ENCODE measurements around the gene KIF16B.

Gene KIF16B

GRCh38 chr20:16500197-16500596 is 73.1 kb downstream of the KIF16B start:
- Histone ChIP-seq H2AFZ (ENCODE audit: low read depth, low read length) (no peak overlapping the region), H2BK15ac (ENCODE audit: low read depth, poor library complexity, severe bottlenecking) (no peak overlapping the region), H3K14ac (ENCODE audit: low read length in 2 of 2) (no peak overlapping the region), H3K4me3 (ENCODE audit: insufficient read depth in 1 of 2, low read depth in 1 of 2, low read length in 2 of 2) (no peak overlapping the region), H3K27ac (ENCODE audit: low read length, poor library complexity, severe bottlenecking) (no peak overlapping the region), H2BK5ac (ENCODE audit: low read depth, low read length, poor library complexity, severe bottlenecking) (no peak overlapping the region), H3K79me1 (replicated peaks; ENCODE audit: low read length, poor library complexity, severe bottlenecking) (no peaks in the 10 kb centered on the region), H3K18ac (ENCODE audit: low read depth in 1 of 2, low read length in 2 of 2) (no peak overlapping the region), H3K4ac (ENCODE audit: low read depth in 1 of 2, low read length in 2 of 2) (no peak overlapping the region), H3K27me3 (ENCODE audit: control insufficient read depth in 1 of 2, insufficient read depth in 1 of 2, low read length in 2 of 2) (no peaks in the 10 kb centered on the region), H3K9ac (ENCODE audit: low read length) (no peak overlapping the region), H3K23ac (ENCODE audit: low read length in 2 of 2) (no peak overlapping the region), H3K9me3 (ENCODE audit: control insufficient read depth, low read length) (no peaks in the 10 kb centered on the region), H2BK120ac (ENCODE audit: low read depth, low read length) (no peak overlapping the region), H2BK12ac (ENCODE audit: low read length in 2 of 2) (no peak overlapping the region), H3K4me2 (ENCODE audit: low read length, poor library complexity, severe bottlenecking) (no peak overlapping the region), H2AK5ac (ENCODE audit: low read length, severe bottlenecking) (no peak overlapping the region), H4K91ac (ENCODE audit: low read length) (no peak overlapping the region), H3K4me1 (ENCODE audit: control insufficient read depth, insufficient read depth, low read depth, low read length) (no peaks in the 10 kb centered on the region), H4K8ac (ENCODE audit: low read length) (no peak overlapping the region), H3K36me3 (ENCODE audit: control insufficient read depth in 1 of 2, insufficient read depth in 2 of 2, low read depth in 1 of 2, low read length in 2 of 2) (peaks cover 3 to 33% of the 10 kb centered on the region in 2 experiments)
- DNase-seq: no peak
- WGBS: 98% methylated on average over 2 of the region's 3 CpGs

DNA sequence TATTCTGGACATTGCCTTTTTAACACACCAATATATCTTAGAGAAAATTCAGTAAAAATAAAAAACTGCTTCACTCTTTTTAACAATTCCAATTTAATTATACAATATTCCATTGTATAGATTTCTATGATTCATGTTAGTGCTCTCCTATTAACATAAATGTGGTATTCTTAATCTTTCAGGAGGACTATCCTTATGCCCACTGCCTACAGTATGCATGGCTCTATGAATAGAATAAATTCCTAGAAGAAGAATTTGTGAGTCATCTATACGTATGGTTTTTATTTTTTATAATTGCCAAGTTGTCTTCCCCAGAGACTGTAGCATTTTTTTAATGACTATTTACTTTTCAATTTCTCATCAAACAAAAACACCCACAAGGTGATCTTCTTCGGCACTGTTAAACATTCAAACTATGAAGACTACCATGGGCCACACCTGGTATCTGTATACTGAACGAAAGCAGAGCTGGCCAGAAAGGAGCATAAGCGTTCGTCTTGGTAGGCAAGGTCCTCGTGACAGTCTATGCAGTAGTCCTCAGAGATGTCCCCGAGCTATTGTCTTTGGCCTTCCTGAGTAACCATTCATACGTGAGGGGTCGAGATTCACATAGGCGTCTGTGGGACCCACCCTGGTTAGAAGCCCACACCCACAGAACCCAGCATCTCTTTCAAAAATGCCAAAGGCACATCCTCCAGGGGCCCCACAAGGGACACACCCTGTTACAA is 74.6 kb downstream of the KIF16B start:
- Histone ChIP-seq H3K4me1 (ENCODE audit: control insufficient read depth, insufficient read depth, low read depth, low read length) (no peaks in the 10 kb centered on the region), H3K4me3 (ENCODE audit: insufficient read depth in 1 of 2, low read depth in 1 of 2, low read length in 2 of 2) (no peak overlapping the region), H3K18ac (ENCODE audit: low read depth in 1 of 2, low read length in 2 of 2) (no peak overlapping the region), H3K23ac (ENCODE audit: low read length in 2 of 2) (no peak overlapping the region), H4K8ac (ENCODE audit: low read length) (no peak overlapping the region), H2BK120ac (ENCODE audit: low read depth, low read length) (no peak overlapping the region), H3K79me1 (replicated peaks; ENCODE audit: low read length, poor library complexity, severe bottlenecking) (no peaks in the 10 kb centered on the region), H3K9ac (ENCODE audit: low read length) (no peak overlapping the region), H3K27me3 (ENCODE audit: control insufficient read depth in 1 of 2, insufficient read depth in 1 of 2, low read length in 2 of 2) (no peaks in the 10 kb centered on the region), H3K27ac (ENCODE audit: low read length, poor library complexity, severe bottlenecking) (no peak overlapping the region), H3K36me3 (ENCODE audit: control insufficient read depth in 1 of 2, insufficient read depth in 2 of 2, low read depth in 1 of 2, low read length in 2 of 2) (peaks cover 3 to 19% of the 10 kb centered on the region in 2 experiments), H3K4me2 (ENCODE audit: low read length, poor library complexity, severe bottlenecking) (no peak overlapping the region), H3K14ac (ENCODE audit: low read length in 2 of 2) (no peak overlapping the region), H4K91ac (ENCODE audit: low read length) (no peak overlapping the region), H3K9me3 (ENCODE audit: control insufficient read depth, low read length) (no peaks in the 10 kb centered on the region), H2AK5ac (ENCODE audit: low read length, severe bottlenecking) (no peak overlapping the region), H2AFZ (ENCODE audit: low read depth, low read length) (no peak overlapping the region), H2BK15ac (ENCODE audit: low read depth, poor library complexity, severe bottlenecking) (no peak overlapping the region), H3K4ac (ENCODE audit: low read depth in 1 of 2, low read length in 2 of 2) (no peak overlapping the region), H2BK5ac (ENCODE audit: low read depth, low read length, poor library complexity, severe bottlenecking) (no peak overlapping the region), H2BK12ac (ENCODE audit: low read length in 2 of 2) (no peak overlapping the region)
- WGBS: 97% methylated on average over 9 of the region's 10 CpGs
- DNase-seq: no peak

DNA sequence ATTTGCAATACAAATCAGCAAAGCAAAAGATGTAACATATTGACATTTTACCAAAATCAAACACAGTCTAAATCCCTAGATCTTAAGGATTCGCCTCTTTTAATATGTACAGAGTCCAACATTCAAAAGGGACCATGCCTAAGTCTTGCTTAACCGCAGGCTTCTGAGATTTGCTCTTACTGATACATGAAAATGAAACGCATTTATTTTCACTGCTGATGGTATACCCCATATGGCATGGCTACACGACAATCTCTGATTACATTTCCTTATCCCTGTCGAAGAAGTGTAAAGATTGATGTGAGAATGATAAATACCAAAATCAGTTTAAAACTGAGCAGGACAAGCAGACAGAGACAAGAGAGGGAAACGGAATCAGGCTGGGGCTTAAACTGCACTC is 75.4 kb downstream of the KIF16B start:
- Histone ChIP-seq H3K4me2 (ENCODE audit: low read length, poor library complexity, severe bottlenecking) (no peak overlapping the region), H3K9me3 (ENCODE audit: control insufficient read depth, low read length) (no peaks in the 10 kb centered on the region), H2AK5ac (ENCODE audit: low read length, severe bottlenecking) (no peak overlapping the region), H3K27ac (ENCODE audit: low read length, poor library complexity, severe bottlenecking) (no peak overlapping the region), H3K4me1 (ENCODE audit: control insufficient read depth, insufficient read depth, low read depth, low read length) (no peaks in the 10 kb centered on the region), H2AFZ (ENCODE audit: low read depth, low read length) (no peak overlapping the region), H3K4me3 (ENCODE audit: insufficient read depth in 1 of 2, low read depth in 1 of 2, low read length in 2 of 2) (no peak overlapping the region), H2BK120ac (ENCODE audit: low read depth, low read length) (no peak overlapping the region), H3K18ac (ENCODE audit: low read depth in 1 of 2, low read length in 2 of 2) (no peak overlapping the region), H2BK12ac (ENCODE audit: low read length in 2 of 2) (no peak overlapping the region), H3K23ac (ENCODE audit: low read length in 2 of 2) (no peak overlapping the region), H2BK15ac (ENCODE audit: low read depth, poor library complexity, severe bottlenecking) (no peak overlapping the region), H4K8ac (ENCODE audit: low read length) (no peak overlapping the region), H2BK5ac (ENCODE audit: low read depth, low read length, poor library complexity, severe bottlenecking) (no peak overlapping the region), H3K27me3 (ENCODE audit: control insufficient read depth in 1 of 2, insufficient read depth in 1 of 2, low read length in 2 of 2) (no peaks in the 10 kb centered on the region), H3K36me3 (ENCODE audit: control insufficient read depth in 1 of 2, insufficient read depth in 2 of 2, low read depth in 1 of 2, low read length in 2 of 2) (peaks cover 3 to 18% of the 10 kb centered on the region in 2 experiments), H3K9ac (ENCODE audit: low read length) (no peak overlapping the region), H3K79me1 (replicated peaks; ENCODE audit: low read length, poor library complexity, severe bottlenecking) (no peaks in the 10 kb centered on the region), H3K14ac (ENCODE audit: low read length in 2 of 2) (no peak overlapping the region), H4K91ac (ENCODE audit: low read length) (no peak overlapping the region), H3K4ac (ENCODE audit: low read depth in 1 of 2, low read length in 2 of 2) (no peak overlapping the region)
- 98% methylated on average over 6 of the region's 6 CpGs for WGBS
- DNase-seq: no peak

DNA sequence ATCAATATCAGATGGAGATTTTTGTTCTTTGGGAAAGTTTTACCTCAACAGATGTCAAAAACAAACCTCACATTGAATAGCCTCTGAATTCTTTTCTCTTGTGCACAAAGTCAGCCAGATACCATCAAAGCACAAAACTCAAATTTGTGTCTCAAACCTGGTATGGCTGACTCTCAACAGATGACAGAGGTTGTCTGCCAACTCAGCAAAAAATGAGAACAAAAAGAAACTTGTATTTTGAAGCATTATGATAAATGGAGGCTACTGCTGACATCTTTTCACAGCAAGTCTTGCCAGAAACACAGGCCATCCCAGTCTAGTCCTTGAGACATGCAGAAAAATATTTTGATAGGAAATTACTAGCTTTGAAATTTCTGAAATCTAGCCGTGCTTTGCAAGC is 79.8 kb downstream of the KIF16B start:
- H3K4me1 ChIP-seq (ENCODE audit: control insufficient read depth, insufficient read depth, low read depth, low read length): no peaks in the 10 kb centered on the region
- no peak overlapping the region for H3K9ac ChIP-seq (ENCODE audit: low read length)
- no peak overlapping the region for H3K27ac ChIP-seq (ENCODE audit: low read length, poor library complexity, severe bottlenecking)
- H2BK12ac ChIP-seq (ENCODE audit: low read length in 2 of 2): no peak overlapping the region
- H2BK120ac ChIP-seq (ENCODE audit: low read depth, low read length): no peak overlapping the region
- H3K4me2 ChIP-seq (ENCODE audit: low read length, poor library complexity, severe bottlenecking): no peak overlapping the region
- H4K8ac ChIP-seq (ENCODE audit: low read length): no peak overlapping the region
- H3K4me3 ChIP-seq (ENCODE audit: insufficient read depth in 1 of 2, low read depth in 1 of 2, low read length in 2 of 2): no peak overlapping the region
- no peak overlapping the region for H3K18ac ChIP-seq (ENCODE audit: low read depth in 1 of 2, low read length in 2 of 2)
- no peaks in the 10 kb centered on the region for H3K27me3 ChIP-seq (ENCODE audit: control insufficient read depth in 1 of 2, insufficient read depth in 1 of 2, low read length in 2 of 2)
- H2BK15ac ChIP-seq (ENCODE audit: low read depth, poor library complexity, severe bottlenecking): no peak overlapping the region
- H3K79me1 ChIP-seq (replicated peaks; ENCODE audit: low read length, poor library complexity, severe bottlenecking): no peaks in the 10 kb centered on the region
- H4K91ac ChIP-seq (ENCODE audit: low read length): no peak overlapping the region
- H2AFZ ChIP-seq (ENCODE audit: low read depth, low read length): no peak overlapping the region
- no peak overlapping the region for H2BK5ac ChIP-seq (ENCODE audit: low read depth, low read length, poor library complexity, severe bottlenecking)
- no peak overlapping the region for H2AK5ac ChIP-seq (ENCODE audit: low read length, severe bottlenecking)
- H3K23ac ChIP-seq (ENCODE audit: low read length in 2 of 2): no peak overlapping the region
- no peaks in the 10 kb centered on the region for H3K9me3 ChIP-seq (ENCODE audit: control insufficient read depth, low read length)
- WGBS: no CpG with 5 or more reads among the region's 1 CpG
- H3K14ac ChIP-seq (ENCODE audit: low read length in 2 of 2): no peak overlapping the region
- no peak for DNase-seq
- H3K4ac ChIP-seq (ENCODE audit: low read depth in 1 of 2, low read length in 2 of 2): no peak overlapping the region
- peaks cover 3 to 18% of the 10 kb centered on the region in 2 experiments for H3K36me3 ChIP-seq (ENCODE audit: control insufficient read depth in 1 of 2, insufficient read depth in 2 of 2, low read depth in 1 of 2, low read length in 2 of 2)

Data from mesenchymal stem cell (in vitro differentiated cells and primary cell).